Bronchial epithelial cell (primary cell): ENCODE results near the gene CD300E. TPM values are rescaled to one million over a fixed set of nuclear protein-coding genes. Genes with fewer than 3 reads are reported as not detected.
"Not testable (repeated sequence)": the region's sequence is repeated elsewhere in the genome, so short reads cannot be mapped to it uniquely, and the experiment has no call there.

Experiments used
- DNase-seq: peaks from one replicate; pipeline ENCODE4 v3.0.0-alpha.2; 2010; ENCODE audit warnings: low read depth
- FAIRE-seq: peaks from 2 replicates; lab custom pipeline; 2011; peaks lifted over from hg19 to GRCh38; lab: Jason Lieb, UNC
- H3K27me3 ChIP-seq: 2 replicates; pipeline ENCODE4 v1.5.1; 2011; ENCODE audit warnings: low read length; ENCODE audit not compliant: control insufficient read depth, insufficient read depth
- H3K36me3 ChIP-seq: 2 replicates; pipeline ENCODE4 v1.5.1; 2011; ENCODE audit warnings: low read length; ENCODE audit not compliant: control insufficient read depth, insufficient read depth
- H3K4me3 ChIP-seq: 2 replicates; pipeline ENCODE4 v1.5.1; 2011; ENCODE audit warnings: mild to moderate bottlenecking, low read depth, low read length, control low read depth
- total RNA-seq: library from RNA; depleted of rRNA; stranded (reverse); fragments of >200 nt; gene quantifications from 2 replicates; pipeline ENCODE4 v1.2.1, GENCODE V29; 2014
- TF ChIP-seq, protein P1 (sequence below): IDR thresholded peaks from 2 replicates; pipeline ENCODE4 v1.5.1; 2011; ENCODE audit warnings: mild to moderate bottlenecking, moderate library complexity, low read length, control low read depth, inconsistent platforms; ENCODE audit not compliant: insufficient read depth, severe bottlenecking

Gene CD300E
- total RNA-seq, 1 donor from 2014 or later: not detected

DNA sequence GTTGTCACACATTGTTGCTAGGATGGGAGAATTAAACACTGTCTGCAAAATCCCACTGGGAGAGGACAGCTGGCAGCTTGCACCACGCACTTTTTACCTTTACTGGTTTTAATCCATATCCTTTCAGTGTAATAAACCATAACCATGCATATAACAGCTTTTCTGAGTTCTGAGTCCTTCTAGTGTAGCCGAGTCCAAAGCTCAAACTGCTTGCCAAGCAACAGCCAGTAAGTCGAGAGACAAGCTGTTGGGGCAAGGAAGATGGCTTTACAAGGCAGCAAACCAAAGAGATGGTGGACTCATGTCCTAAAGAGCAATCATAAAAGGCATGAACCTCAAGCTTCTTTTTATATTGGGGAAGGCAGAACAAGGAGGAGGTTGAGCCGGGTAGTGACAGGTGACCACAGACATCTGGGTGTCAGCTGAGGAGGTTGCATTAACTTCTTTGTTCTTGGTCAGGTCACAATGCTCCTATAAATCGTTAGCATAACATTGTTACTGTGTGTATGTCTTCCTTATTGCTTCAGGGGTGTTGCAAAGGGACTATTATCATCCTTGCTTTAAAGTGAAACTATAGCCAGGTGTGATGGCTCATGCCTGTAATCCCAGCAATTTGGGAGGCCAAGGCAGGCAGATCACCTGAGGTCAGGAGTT is 48.9 kb downstream of the CD300E start:
- no peak for DNase-seq
- H3K36me3 ChIP-seq: no peaks in the 10 kb centered on the region
- FAIRE-seq: peak; percentile 93
- TF ChIP-seq, protein P1, sequence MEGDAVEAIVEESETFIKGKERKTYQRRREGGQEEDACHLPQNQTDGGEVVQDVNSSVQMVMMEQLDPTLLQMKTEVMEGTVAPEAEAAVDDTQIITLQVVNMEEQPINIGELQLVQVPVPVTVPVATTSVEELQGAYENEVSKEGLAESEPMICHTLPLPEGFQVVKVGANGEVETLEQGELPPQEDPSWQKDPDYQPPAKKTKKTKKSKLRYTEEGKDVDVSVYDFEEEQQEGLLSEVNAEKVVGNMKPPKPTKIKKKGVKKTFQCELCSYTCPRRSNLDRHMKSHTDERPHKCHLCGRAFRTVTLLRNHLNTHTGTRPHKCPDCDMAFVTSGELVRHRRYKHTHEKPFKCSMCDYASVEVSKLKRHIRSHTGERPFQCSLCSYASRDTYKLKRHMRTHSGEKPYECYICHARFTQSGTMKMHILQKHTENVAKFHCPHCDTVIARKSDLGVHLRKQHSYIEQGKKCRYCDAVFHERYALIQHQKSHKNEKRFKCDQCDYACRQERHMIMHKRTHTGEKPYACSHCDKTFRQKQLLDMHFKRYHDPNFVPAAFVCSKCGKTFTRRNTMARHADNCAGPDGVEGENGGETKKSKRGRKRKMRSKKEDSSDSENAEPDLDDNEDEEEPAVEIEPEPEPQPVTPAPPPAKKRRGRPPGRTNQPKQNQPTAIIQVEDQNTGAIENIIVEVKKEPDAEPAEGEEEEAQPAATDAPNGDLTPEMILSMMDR: no peak
- H3K4me3 ChIP-seq: no peak overlapping the region
- no peaks in the 10 kb centered on the region for H3K27me3 ChIP-seq

DNA sequence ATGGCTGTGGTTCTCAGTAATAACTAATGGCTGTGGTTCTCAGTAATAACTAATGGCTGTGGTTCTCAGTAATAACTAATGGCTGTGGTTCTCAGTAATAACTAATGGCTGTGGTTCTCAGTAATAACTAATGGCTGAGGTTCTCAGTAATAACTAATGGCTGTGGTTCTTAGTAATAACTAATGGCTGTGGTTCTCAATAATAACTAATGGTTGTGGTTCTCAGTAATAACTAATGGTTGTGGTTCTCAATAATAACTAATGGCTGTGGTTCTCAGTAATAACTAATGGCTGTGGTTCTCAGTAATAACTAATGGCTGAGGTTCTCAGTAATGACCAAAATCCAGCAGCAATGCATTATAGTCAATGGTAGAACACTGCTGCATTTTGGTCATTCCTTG is 49.9 kb downstream of the CD300E start:
- DNase-seq, H3K27me3 ChIP-seq: not testable (repeated sequence)

DNA sequence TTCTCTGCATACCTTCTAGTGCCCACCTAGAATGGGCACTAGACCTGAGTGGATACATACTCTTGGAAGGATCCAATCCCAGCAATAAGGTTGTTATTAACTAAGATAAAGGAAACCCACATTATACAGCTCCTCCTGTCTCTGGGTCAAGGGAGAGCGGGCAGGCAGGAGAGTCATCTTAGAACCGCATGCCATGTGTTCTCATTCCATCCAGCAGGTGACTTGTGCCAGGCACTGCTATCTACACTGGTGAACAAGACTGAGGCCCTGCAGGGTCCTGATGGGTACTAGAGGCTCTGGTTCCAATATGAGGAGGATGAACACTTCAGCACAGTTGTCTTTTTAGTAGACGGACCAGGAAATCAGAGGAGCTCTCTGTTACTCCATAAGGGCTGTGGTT is 50.4 kb downstream of the CD300E start:
- H3K36me3 ChIP-seq: no peaks in the 10 kb centered on the region
- FAIRE-seq (no peak), DNase-seq (no peak)
- TF ChIP-seq, protein P1: no peak
- H3K27me3 ChIP-seq: no peaks in the 10 kb centered on the region
- no peak overlapping the region for H3K4me3 ChIP-seq

More for the DNA sequence above, 49.9 kb downstream of the CD300E start:
- H3K4me3 ChIP-seq, FAIRE-seq, H3K36me3 ChIP-seq: not testable (repeated sequence)

DNA sequence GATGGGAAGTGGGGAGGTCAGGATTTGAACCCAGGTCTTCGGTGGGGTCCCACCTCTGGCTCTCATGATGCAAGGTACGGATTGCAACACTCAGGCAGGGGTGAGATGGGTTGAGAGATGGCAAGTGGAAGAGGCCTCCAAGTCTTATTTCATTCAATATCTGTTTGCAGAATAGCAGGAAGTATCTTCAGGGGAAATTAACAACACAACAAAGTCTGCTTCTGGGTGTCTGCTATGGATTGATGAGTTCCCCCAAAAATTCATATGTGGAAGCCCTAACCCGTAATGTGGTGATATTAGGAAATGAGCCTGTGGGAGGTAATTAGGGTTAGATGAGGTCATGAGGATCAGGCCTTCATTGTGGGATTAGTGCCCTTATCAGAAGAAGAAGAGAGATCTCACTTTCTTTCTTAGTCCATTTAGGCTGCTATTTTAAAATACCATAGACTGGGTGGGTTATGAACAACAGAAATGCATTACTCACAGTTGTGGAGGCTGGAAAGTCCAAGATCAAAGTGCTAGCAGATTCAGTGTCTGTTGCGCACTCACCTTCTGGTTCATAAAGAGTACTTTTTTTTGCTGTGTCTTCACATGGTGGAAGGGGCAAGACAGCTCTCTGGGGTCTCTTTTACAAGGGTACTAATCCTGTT is 51.8 kb downstream of the CD300E start:
- Histone ChIP-seq H3K36me3 (no peaks in the 10 kb centered on the region), H3K27me3 (no peaks in the 10 kb centered on the region), H3K4me3 (no peak overlapping the region)
- FAIRE-seq (no peak), DNase-seq (no peak)
- TF ChIP-seq, protein P1: no peak

DNA sequence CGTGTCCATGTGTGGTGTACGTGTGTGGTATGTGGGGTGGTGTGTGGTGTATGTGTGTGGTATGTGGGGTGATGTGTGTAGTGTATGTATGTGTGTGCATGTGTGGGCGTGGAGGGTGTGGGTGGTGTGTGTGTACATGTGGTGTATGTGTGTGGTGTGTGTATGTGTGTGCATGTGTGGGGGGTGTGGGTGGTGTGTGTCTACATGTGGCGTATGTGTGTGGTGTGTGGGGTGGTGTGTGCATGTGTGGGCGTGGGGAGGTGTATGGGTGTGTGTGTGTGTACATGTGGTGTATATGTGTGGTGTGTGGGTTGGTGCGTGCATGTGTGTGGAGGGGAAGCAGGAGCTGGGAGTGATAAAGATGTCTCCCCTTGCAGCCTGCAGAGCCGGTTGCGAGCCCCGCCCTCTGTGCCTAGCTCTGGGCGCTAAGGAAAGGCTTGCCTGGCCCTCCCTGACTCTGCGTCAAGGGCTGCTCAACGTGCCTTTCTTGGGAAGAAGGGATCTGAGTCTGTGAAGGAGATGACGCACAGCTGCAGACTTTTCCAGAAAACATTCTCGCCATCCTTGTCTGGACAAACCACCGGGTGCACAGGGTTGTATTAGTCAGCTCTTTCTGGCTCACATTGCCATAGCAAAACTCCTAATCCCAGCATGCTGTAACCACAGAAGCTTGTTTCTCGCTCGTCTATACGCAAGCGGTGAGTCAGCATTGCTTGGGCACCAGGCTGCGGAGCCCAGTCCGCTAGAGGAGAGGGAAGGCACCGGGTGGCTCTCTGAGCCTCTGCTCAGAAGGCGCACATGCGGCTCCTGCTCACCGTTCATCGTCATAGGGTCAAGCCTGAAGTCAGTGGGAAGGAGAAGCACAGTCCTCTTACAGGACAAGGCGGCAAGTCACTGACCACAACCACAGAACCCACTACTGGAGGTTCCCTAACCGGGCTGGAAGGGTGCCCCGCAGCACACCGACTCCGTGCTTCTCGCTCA is 54.2 kb downstream of the CD300E start:
- H3K36me3 ChIP-seq: no peaks in the 10 kb centered on the region

More for the DNA sequence above, 54.2 kb downstream of the CD300E start:
- peak; percentile 98 for DNase-seq
- Histone ChIP-seq H3K27me3 (no peaks in the 10 kb centered on the region), H3K4me3 (no peak overlapping the region)
- FAIRE-seq: no peak
- TF ChIP-seq, protein P1: no peak
